Sigmoid colon (tissue), 7 donors: ENCODE results near the gene MRPS11. TPM values are rescaled to one million over a fixed set of nuclear protein-coding genes. Genes with fewer than 3 reads are reported as not detected.
"Not testable (repeated sequence)": the region's sequence is repeated elsewhere in the genome, so short reads cannot be mapped to it uniquely, and the experiment has no call there.

Experiments
- DNase-seq: peaks from one replicate; pipeline ENCODE4 v3.0.0-alpha.2; 2019
- H3K27ac ChIP-seq, 4 donors: fragments of 200-600 bp; sonication (generic); one replicate each; pipeline ENCODE4 v1.5.1; 2016 to 2019; ENCODE audit warnings: mild to moderate bottlenecking in 1 of 4
- H3K27me3 ChIP-seq, 3 donors: fragments of 200-600 bp; sonication (generic); one replicate each; pipeline ENCODE4 v1.5.1; 2019; ENCODE audit warnings: mild to moderate bottlenecking in 1 of 3
- H3K36me3 ChIP-seq, 4 donors: fragments of 200-600 bp; sonication (generic); one replicate each; pipeline ENCODE4 v1.5.1; 2016 to 2019
- H3K4me1 ChIP-seq, 4 donors: fragments of 200-600 bp; sonication (generic); one replicate each; pipeline ENCODE4 v1.5.1; 2017 to 2019
- H3K4me3 ChIP-seq, 4 donors: fragments of 200-600 bp; sonication (generic); one replicate each; pipeline ENCODE4 v1.5.1; 2017 to 2019; ENCODE audit warnings: mild to moderate bottlenecking in 2 of 4, moderate library complexity in 1 of 4
- H3K9me3 ChIP-seq, 4 donors: fragments of 200-600 bp in 3 of 4; sonication (generic) in 3 of 4; one replicate each; pipeline versions ENCODE4 v1.5.1 to v1.6.1; 2013 to 2019
- EP300 ChIP-seq, 4 donors: sonication (generic); formaldehyde crosslinking; IDR thresholded peaks; one replicate each; pipeline ENCODE4 v1.6.1; 2017; ENCODE audit warnings: antibody characterized with exemption in 4 of 4
- POLR2A ChIP-seq, 2 donors: fragments of 450-650 bp; IDR thresholded peaks; one replicate each; pipeline ENCODE4 v1.6.1; 2016; ENCODE audit warnings: antibody characterized with exemption in 2 of 2, mild to moderate bottlenecking in 2 of 2, moderate library complexity in 2 of 2
- POLR2AphosphoS5 ChIP-seq, 4 donors: sonication (generic); formaldehyde crosslinking; IDR thresholded peaks; one replicate each; pipeline ENCODE4 v1.6.1; 2017; ENCODE audit warnings: antibody characterized with exemption in 4 of 4
- WGBS, 2 donors: extraction: QIAGEN DNeasy Blood & Tissue Kit; methylation state at CpG; one replicate each; pipeline ENCODE4 v1.1.7; 2013; 5-methylcytosine and 5-hydroxymethylcytosine counted together
- intact Hi-C: fragments of 100-400 bp; cut with DNase I; formaldehyde crosslinking; loops from one replicate; pipeline ENCODE4 v1.15.1; 2023
- polyA plus RNA-seq, 3 donors: library from polyadenylated mRNA; stranded (reverse); fragments of 200-250 nt; gene quantifications; one replicate each; pipeline ENCODE4 v1.2.3, GENCODE V29; 2013
- total RNA-seq, 4 donors: library from RNA; depleted of rRNA; stranded (reverse); fragments of >200 nt; gene quantifications; one replicate each; pipeline ENCODE4 v1.1.0, GENCODE V29; 2016
- TF ChIP-seq, protein P1 (sequence below), 4 experiments: fragments of 450-650 bp in 3 of 4; fragments of 200-600 bp in 1 of 4; IDR thresholded peaks; one replicate each; pipeline ENCODE4 v1.5.1; 2016 to 2019; ENCODE audit warnings: antibody characterized with exemption in 4 of 4, mild to moderate bottlenecking in 3 of 4, moderate library complexity in 2 of 4
- donor health status: healthy with polysubstance abuse.
- donor health status: Bipolar disorder and iron deficiency.
- donor health status: healthy.

The MRPS11 gene
- total and polyA plus RNA-seq, 7 donors = 18.8 to 84.6 (median 46.0) TPM

DNA sequence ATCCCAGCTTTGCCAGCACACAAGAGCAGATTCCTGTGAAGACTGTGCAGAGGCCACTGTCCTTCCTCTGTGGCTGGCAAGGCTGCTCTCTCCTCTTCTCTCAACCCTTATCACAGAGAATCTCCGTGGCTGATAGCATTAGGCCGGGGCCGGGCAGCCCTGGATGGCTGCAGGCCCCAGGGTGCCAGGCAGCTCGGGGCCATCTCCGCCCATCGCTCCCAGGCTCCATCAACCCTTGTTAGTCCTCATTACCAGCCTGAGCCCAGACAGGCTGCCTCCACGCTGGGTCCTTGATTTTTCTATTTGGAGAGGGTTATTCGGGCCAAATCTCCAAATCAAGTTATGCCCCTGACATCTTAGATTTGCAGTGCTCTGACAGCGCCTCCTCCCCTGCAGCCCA lies 39.5 kb upstream of the MRPS11 start:
- no peak overlapping the region for H3K4me3 ChIP-seq
- DNase-seq = no peak
- H3K4me1 ChIP-seq = no peaks in the 10 kb centered on the region
- WGBS, 2 donors = 54 to 60% methylated on average over 9 of the region's 9 CpGs
- no peaks in the 10 kb centered on the region for H3K36me3 ChIP-seq
- no peaks in the 10 kb centered on the region for H3K9me3 ChIP-seq
- H3K27me3 ChIP-seq = no peaks in the 10 kb centered on the region
- TF ChIP-seq, protein P1, sequence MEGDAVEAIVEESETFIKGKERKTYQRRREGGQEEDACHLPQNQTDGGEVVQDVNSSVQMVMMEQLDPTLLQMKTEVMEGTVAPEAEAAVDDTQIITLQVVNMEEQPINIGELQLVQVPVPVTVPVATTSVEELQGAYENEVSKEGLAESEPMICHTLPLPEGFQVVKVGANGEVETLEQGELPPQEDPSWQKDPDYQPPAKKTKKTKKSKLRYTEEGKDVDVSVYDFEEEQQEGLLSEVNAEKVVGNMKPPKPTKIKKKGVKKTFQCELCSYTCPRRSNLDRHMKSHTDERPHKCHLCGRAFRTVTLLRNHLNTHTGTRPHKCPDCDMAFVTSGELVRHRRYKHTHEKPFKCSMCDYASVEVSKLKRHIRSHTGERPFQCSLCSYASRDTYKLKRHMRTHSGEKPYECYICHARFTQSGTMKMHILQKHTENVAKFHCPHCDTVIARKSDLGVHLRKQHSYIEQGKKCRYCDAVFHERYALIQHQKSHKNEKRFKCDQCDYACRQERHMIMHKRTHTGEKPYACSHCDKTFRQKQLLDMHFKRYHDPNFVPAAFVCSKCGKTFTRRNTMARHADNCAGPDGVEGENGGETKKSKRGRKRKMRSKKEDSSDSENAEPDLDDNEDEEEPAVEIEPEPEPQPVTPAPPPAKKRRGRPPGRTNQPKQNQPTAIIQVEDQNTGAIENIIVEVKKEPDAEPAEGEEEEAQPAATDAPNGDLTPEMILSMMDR (IDR thresholded peaks at IDR 0.05) = no peak
- TF ChIP-seq POLR2A (IDR thresholded peaks at IDR 0.05) (no peak), POLR2AphosphoS5 (IDR thresholded peaks at IDR 0.05) (no peak), EP300 (IDR thresholded peaks at IDR 0.05) (no peak)
- H3K27ac ChIP-seq = no peak overlapping the region
- intact Hi-C loops = no loop called here

- no peaks in the 10 kb centered on the region for H3K27me3 ChIP-seq
- TF ChIP-seq POLR2AphosphoS5 (IDR thresholded peaks at IDR 0.05) (no peak), EP300 (IDR thresholded peaks at IDR 0.05) (no peak)
- TF ChIP-seq, protein P1 (IDR thresholded peaks at IDR 0.05) = no peak
- no peak overlapping the region for H3K27ac ChIP-seq
- DNase-seq = no peak
- intact Hi-C loops = no loop called here
- no peaks in the 10 kb centered on the region for H3K9me3 ChIP-seq
- H3K4me1 ChIP-seq = no peaks in the 10 kb centered on the region
- 77 to 83% methylated on average over 12 of the region's 12 CpGs for WGBS, 2 donors
- H3K36me3 ChIP-seq = no peaks in the 10 kb centered on the region
- H3K4me3 ChIP-seq = no peak overlapping the region
These were observed 38.5 kb upstream of the MRPS11 start for GRCh38 chr15:88428805-88429605.

DNA sequence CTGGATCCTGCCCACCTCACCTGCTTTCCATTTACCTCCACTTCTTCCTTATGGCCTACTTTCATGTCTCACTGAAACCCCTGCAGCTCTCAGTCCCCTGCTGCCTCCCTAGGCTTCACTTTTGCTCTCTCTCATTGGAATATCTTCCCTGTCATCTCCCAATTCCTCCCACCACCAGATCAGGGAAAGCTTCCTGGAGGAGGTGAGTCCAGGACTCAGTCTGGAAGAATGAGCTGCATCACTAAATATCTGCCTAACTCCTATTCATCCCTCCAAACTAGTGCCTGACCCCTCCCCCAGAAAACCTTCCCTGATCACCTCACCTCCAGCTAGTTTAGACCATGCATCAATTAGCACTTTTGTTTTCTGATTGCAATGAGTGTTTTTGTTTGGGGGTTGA lies 37.5 kb upstream of the MRPS11 start:
- H3K4me3 ChIP-seq = no peak overlapping the region
- intact Hi-C loops = no loop called here
- H3K27ac ChIP-seq = no peak overlapping the region
- H3K36me3 ChIP-seq = no peaks in the 10 kb centered on the region
- DNase-seq = no peak
- no peaks in the 10 kb centered on the region for H3K4me1 ChIP-seq
- no peaks in the 10 kb centered on the region for H3K27me3 ChIP-seq
- TF ChIP-seq, protein P1 (IDR thresholded peaks at IDR 0.05) = no peak
- TF ChIP-seq POLR2AphosphoS5 (IDR thresholded peaks at IDR 0.05) = no peak
- H3K9me3 ChIP-seq = no peaks in the 10 kb centered on the region

DNA sequence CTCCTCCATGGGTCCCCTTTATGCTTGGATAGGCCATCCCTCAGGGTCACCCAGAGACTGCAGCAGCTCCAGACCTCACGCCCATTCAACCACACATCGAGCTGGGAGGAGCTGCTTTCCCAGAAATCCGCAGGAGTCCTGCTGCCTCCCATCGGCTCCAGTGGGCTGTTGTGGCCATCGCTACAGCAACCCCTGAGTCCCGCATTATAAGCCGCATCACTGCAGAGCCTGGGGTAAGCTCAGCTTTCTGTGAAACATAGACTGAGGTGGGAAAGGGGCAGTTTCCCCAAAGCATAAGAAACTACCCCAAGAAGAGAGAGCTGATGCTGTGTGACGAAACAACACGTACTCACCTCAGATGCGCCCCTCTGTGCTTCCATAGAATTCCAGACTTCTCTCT lies 36.1 kb upstream of the MRPS11 start:
- Histone ChIP-seq H3K9me3 (no peaks in the 10 kb centered on the region), H3K27me3 (no peaks in the 10 kb centered on the region), H3K27ac (no peak overlapping the region), H3K4me1 (no peaks in the 10 kb centered on the region), H3K4me3 (no peak overlapping the region), H3K36me3 (no peaks in the 10 kb centered on the region)
- intact Hi-C loops = no loop called here
- TF ChIP-seq EP300 (IDR thresholded peaks at IDR 0.05) = no peak
- no peak for DNase-seq
- 84 to 86% methylated on average over 10 of the region's 10 CpGs for WGBS, 2 donors

DNA sequence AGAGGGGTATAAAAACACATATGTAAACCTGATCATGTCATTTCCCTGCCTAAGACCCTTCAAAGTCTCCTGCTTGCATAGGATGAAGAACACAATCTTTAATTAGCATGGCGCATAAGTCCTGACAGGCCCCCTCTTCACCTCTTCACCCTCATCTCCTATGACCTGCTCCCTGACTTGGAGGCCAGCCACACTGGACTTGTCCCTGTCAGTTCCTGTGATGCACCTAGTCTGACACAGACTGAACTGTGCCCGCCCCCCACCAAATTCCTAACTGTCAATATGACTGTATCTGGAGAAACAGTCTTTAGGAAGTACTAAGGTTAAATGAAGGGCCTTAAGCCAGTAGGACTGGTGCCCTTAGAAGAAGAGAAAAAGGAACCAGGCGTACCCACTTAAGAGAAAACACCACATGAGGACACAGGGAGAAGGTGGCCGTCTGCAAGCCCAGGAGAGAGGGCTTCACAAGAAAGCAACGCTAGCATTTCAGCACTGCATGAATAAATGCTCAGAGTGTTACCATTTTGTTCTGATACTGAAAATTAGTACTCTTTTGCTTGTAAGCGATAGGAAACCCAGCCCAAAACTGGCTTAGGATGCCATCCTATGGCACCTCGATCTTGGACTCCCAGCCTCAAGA lies 34.3 kb upstream of the MRPS11 start:
- Histone ChIP-seq H3K4me1 (no peaks in the 10 kb centered on the region), H3K4me3 (no peak overlapping the region), H3K9me3 (no peaks in the 10 kb centered on the region), H3K27ac (no peak overlapping the region), H3K27me3 (peaks cover 0 to 7% (median 0%) of the 10 kb centered on the region in 3 donors), H3K36me3 (no peaks in the 10 kb centered on the region)
- TF ChIP-seq EP300 (IDR thresholded peaks at IDR 0.05) = no peak
- TF ChIP-seq, protein P1 (IDR thresholded peaks at IDR 0.05) = no peak
- no peak for TF ChIP-seq POLR2A (IDR thresholded peaks at IDR 0.05)
- no peak for TF ChIP-seq POLR2AphosphoS5 (IDR thresholded peaks at IDR 0.05)
- no peak for DNase-seq
- 87 to 91% methylated on average over 7 of the region's 7 CpGs for WGBS, 2 donors
- intact Hi-C loops = no loop called here

GRCh38 chr15:88434106-88434505 lies 33.4 kb upstream of the MRPS11 start:
- H3K4me1 ChIP-seq, H3K27ac ChIP-seq, DNase-seq, H3K9me3 ChIP-seq, intact Hi-C loops, H3K4me3 ChIP-seq, H3K36me3 ChIP-seq: not testable (repeated sequence)
- peaks cover 0 to 17% (median 0%) of the 10 kb centered on the region in 3 donors for H3K27me3 ChIP-seq
- 70 to 79% methylated on average over 5 of the region's 5 CpGs for WGBS, 2 donors
